Tibial nerve (tissue), 4 donors: Measurements from ENCODE around the gene SLC48A1.

Experiments
- CTCF ChIP-seq, 5 experiments: fragments of 200-600 bp in 3 of 5; fragments of 450-650 bp in 2 of 5; sonication (generic) in 3 of 5; IDR thresholded peaks; one replicate each; pipeline ENCODE4 v1.5.1; 2016 to 2019; ENCODE audit warnings: antibody characterized with exemption in 5 of 5, mild to moderate bottlenecking in 3 of 5, moderate library complexity in 2 of 5
- EP300 ChIP-seq, 2 donors: sonication (generic); formaldehyde crosslinking; IDR thresholded peaks; one replicate each; pipeline ENCODE4 v1.6.1; 2017; ENCODE audit warnings: antibody characterized with exemption in 2 of 2, mild to moderate bottlenecking in 1 of 2
- POLR2A ChIP-seq, 2 donors: fragments of 450-650 bp; IDR thresholded peaks; one replicate each; pipeline ENCODE4 v1.6.1; 2017; ENCODE audit warnings: antibody characterized with exemption in 2 of 2, mild to moderate bottlenecking in 2 of 2, moderate library complexity in 2 of 2

DNA sequence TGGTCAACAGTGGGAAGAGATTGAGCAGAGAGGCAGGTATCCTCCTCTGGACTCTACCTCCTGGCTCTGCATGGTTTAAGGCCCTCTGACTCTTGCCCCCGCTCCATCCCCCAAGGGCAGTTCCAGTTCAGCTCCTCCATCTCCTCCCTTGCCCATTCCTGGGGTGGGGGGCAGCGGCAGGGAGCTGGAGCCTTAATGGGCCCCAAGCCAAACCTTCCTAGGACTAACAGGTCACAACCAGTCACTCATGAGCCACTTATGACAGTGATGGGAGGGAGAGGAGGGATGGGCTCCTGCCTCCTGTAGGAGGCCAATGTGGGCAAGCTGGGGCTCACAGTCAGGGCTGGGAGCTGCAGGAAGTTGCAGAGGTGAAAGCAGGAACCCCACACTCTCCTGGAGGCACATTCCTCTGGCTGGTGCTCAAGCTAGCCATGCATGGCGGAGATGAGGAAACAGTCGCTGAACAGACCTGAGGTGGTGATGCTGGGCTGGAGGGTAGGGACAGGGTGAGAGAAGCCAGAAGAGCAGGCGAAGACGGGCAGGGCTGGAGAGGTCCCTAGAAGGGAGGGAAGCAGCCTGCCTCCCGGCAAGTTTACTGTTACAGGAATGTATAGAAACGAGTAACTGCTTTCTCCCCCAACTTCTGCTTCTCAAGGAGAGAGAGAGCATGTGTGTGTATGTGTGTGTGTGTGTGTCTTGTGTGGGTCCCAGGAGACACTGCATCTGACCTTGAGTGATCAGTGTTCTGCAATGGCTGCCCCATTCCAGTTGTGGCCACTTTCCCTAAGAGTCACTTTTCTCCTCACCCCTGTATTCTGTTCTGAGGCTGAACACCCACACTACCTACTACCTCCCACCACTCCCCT lies 9.3 kb upstream of the SLC48A1 start:
- no peak for TF ChIP-seq POLR2A (IDR thresholded peaks at IDR 0.05)
- no peak for TF ChIP-seq CTCF (IDR thresholded peaks at IDR 0.05)
- TF ChIP-seq EP300 (IDR thresholded peaks at IDR 0.05), result no peak
